GM10847 (cell line): ENCODE data around the gene FAM180B.

Experiments
- POLR2A ChIP-seq: IDR thresholded peaks from 2 replicates; pipeline ENCODE4 v1.6.1; 2011; ENCODE audit not compliant: insufficient read length; ENCODE audit errors: extremely low read depth

FAM180B gene

GRCh38 chr11:47611348-47611794, 24.9 kb downstream of the FAM180B start:
- TF ChIP-seq POLR2A: no peak

- no peak for TF ChIP-seq POLR2A
Observed at GRCh38 chr11:47615249-47615648, 28.8 kb downstream of the FAM180B start.

GRCh38 chr11:47616726-47617416, 30.4 kb downstream of the FAM180B start:
- TF ChIP-seq POLR2A: no peak

GRCh38 chr11:47617417-47617809, 30.9 kb downstream of the FAM180B start:
- TF ChIP-seq POLR2A: no peak

GRCh38 chr11:47620836-47621378, 34.4 kb downstream of the FAM180B start:
- no peak for TF ChIP-seq POLR2A

- TF ChIP-seq POLR2A: no peak
Observed at GRCh38 chr11:47626234-47626633, 39.8 kb downstream of the FAM180B start.

- TF ChIP-seq POLR2A: no peak
Observed at GRCh38 chr11:47628026-47628425, 41.5 kb downstream of the FAM180B start.

- no peak for TF ChIP-seq POLR2A
Observed at GRCh38 chr11:47631473-47631872, 45.0 kb downstream of the FAM180B start.
